Measurements from ENCODE around the gene MCRIP1. TPM values are rescaled to one million over a fixed set of nuclear protein-coding genes. Genes with fewer than 3 reads are reported as not detected.

Gene MCRIP1
- total and polyA plus RNA-seq, 2 of the 4 experiments (the other 2 are of a cell fraction), result 56.5 to 164 TPM

- Histone ChIP-seq H2BK15ac (ENCODE audit: low read depth, low read length) (no peak overlapping the region), H4K8ac (ENCODE audit: low read depth in 2 of 2, low read length in 2 of 2) (no peak overlapping the region), H3K9ac (ENCODE audit: low read depth, low read length) (no peak overlapping the region), H3K23ac (ENCODE audit: low read depth, low read length) (no peak overlapping the region), H3K4ac (ENCODE audit: low read depth, low read length) (no peak overlapping the region), H3K4me2 (ENCODE audit: low read depth, low read length) (no peak overlapping the region), H3K27ac (ENCODE audit: insufficient read depth, low read length) (no peak overlapping the region), H3K36me3 (ENCODE audit: control insufficient read depth, insufficient read depth, low read length) (peaks cover 8% of the 10 kb centered on the region; the same call in 1 of the 2 replicates), H2BK120ac (ENCODE audit: low read depth, low read length) (no peak overlapping the region), H3K79me1 (ENCODE audit: low read depth in 1 of 2, low read length in 2 of 2) (peaks cover 21 to 70% of the 10 kb centered on the region in 2 experiments), H2AK5ac (ENCODE audit: low read depth, low read length) (no peak overlapping the region), H3K56ac (ENCODE audit: extremely low read depth, insufficient read depth, low read length) (no peak overlapping the region), H3K9me3 (ENCODE audit: control insufficient read depth, insufficient read depth, low read length) (no peaks in the 10 kb centered on the region), H2BK5ac (ENCODE audit: low read depth, low read length, poor library complexity, severe bottlenecking) (no peak overlapping the region), H3K14ac (replicated peaks; ENCODE audit: low read depth, low read length) (no peak overlapping the region), H4K5ac (ENCODE audit: low read depth, low read length) (no peak overlapping the region), H2BK20ac (ENCODE audit: low read depth, low read length) (no peak overlapping the region), H3K9me1 (ENCODE audit: insufficient read depth, low read length) (peaks cover 22% of the 10 kb centered on the region), H3K18ac (ENCODE audit: low read depth, low read length) (no peak overlapping the region), H2AFZ (replicated peaks; ENCODE audit: low read length, poor library complexity) (no peak overlapping the region), H3K4me3 (ENCODE audit: insufficient read depth, low read depth, low read length) (no peak overlapping the region), H4K91ac (ENCODE audit: insufficient read depth, low read depth, low read length) (no peak overlapping the region), H3K4me1 (ENCODE audit: control insufficient read depth, insufficient read depth, low read length) (peaks cover 10% of the 10 kb centered on the region), H4K20me1 (ENCODE audit: insufficient read depth, low read length) (peaks cover 55% of the 10 kb centered on the region), H3K27me3 (ENCODE audit: control insufficient read depth, insufficient read depth, low read length) (no peaks in the 10 kb centered on the region), H2AK9ac (replicated peaks; ENCODE audit: low read depth, low read length, poor library complexity) (no peak overlapping the region)
- DNase-seq, result no peak
- in situ Hi-C loops (cut with MboI; ENCODE audit: low sequenced_read_pairs), result no loop called here
- ATAC-seq (ENCODE audit: low read depth), result no peak
- WGBS, 2 experiments (ENCODE audit: extremely low coverage in 2 of 2, insufficient read length in 1 of 2), result no CpG with 5 or more reads among the region's 7 CpGs
- POLR2A ChIA-PET (ENCODE audit: unreplicated experiment), result no interaction called here
- CTCF ChIA-PET, result no interaction called here
- dilution Hi-C loops (cut with HindIII; ENCODE audit: low sequenced_read_pairs, unreplicated experiment), result no loop called here
- no TSS peak for BruUV-seq (replicated peaks)
- intact Hi-C loops (cut with micrococcal nuclease), result no loop called here
- TF ChIP-seq MAZ (IDR thresholded peaks at IDR 0.05; ENCODE audit: borderline replicate concordance, low read depth, low read length), result no peak
- TF ChIP-seq, protein P1, sequence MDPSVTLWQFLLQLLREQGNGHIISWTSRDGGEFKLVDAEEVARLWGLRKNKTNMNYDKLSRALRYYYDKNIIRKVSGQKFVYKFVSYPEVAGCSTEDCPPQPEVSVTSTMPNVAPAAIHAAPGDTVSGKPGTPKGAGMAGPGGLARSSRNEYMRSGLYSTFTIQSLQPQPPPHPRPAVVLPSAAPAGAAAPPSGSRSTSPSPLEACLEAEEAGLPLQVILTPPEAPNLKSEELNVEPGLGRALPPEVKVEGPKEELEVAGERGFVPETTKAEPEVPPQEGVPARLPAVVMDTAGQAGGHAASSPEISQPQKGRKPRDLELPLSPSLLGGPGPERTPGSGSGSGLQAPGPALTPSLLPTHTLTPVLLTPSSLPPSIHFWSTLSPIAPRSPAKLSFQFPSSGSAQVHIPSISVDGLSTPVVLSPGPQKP (IDR thresholded peaks at IDR 0.05; ENCODE audit: borderline replicate concordance, low read depth, low read length), result no peak
- no peak for TF ChIP-seq POLR2A (IDR thresholded peaks at IDR 0.05; ENCODE audit: low read depth, low read length)
- TF ChIP-seq RAD21 (IDR thresholded peaks at IDR 0.05; ENCODE audit: low read length), result no peak
- TF ChIP-seq MAFK (IDR thresholded peaks at IDR 0.05; ENCODE audit: low read depth, low read length), result no peak
- TF ChIP-seq FOS (IDR thresholded peaks at IDR 0.05; ENCODE audit: low read depth, low read length), result no peak
- TF ChIP-seq, protein P2, sequence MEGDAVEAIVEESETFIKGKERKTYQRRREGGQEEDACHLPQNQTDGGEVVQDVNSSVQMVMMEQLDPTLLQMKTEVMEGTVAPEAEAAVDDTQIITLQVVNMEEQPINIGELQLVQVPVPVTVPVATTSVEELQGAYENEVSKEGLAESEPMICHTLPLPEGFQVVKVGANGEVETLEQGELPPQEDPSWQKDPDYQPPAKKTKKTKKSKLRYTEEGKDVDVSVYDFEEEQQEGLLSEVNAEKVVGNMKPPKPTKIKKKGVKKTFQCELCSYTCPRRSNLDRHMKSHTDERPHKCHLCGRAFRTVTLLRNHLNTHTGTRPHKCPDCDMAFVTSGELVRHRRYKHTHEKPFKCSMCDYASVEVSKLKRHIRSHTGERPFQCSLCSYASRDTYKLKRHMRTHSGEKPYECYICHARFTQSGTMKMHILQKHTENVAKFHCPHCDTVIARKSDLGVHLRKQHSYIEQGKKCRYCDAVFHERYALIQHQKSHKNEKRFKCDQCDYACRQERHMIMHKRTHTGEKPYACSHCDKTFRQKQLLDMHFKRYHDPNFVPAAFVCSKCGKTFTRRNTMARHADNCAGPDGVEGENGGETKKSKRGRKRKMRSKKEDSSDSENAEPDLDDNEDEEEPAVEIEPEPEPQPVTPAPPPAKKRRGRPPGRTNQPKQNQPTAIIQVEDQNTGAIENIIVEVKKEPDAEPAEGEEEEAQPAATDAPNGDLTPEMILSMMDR (conservative IDR thresholded peaks at IDR 0.05; ENCODE audit: low read depth, low read length), result no peak
- no peak for TF ChIP-seq RCOR1 (IDR thresholded peaks at IDR 0.05; ENCODE audit: insufficient replicate concordance, low read length)
Observed at GRCh38 chr17:81828656-81829055, 4.4 kb downstream of the MCRIP1 start.
